A549 treated with RU486 at 1 μM for 4 hours (cell line): ENCODE data around the gene XCR1. TPM values are rescaled to one million over a fixed set of nuclear protein-coding genes. Genes with fewer than 3 reads are reported as not detected.

Experiments used
- total RNA-seq: library from RNA; stranded (reverse); fragments of 200-300 nt; extraction: Qiagen RNA extraction; gene quantifications from 5 replicates; pipeline ENCODE4 v1.2.3, GENCODE V29; 2022; ENCODE audit warnings: low read depth

Gene XCR1, protein sequence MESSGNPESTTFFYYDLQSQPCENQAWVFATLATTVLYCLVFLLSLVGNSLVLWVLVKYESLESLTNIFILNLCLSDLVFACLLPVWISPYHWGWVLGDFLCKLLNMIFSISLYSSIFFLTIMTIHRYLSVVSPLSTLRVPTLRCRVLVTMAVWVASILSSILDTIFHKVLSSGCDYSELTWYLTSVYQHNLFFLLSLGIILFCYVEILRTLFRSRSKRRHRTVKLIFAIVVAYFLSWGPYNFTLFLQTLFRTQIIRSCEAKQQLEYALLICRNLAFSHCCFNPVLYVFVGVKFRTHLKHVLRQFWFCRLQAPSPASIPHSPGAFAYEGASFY
- total RNA-seq = not detected in 5 replicates

DNA sequence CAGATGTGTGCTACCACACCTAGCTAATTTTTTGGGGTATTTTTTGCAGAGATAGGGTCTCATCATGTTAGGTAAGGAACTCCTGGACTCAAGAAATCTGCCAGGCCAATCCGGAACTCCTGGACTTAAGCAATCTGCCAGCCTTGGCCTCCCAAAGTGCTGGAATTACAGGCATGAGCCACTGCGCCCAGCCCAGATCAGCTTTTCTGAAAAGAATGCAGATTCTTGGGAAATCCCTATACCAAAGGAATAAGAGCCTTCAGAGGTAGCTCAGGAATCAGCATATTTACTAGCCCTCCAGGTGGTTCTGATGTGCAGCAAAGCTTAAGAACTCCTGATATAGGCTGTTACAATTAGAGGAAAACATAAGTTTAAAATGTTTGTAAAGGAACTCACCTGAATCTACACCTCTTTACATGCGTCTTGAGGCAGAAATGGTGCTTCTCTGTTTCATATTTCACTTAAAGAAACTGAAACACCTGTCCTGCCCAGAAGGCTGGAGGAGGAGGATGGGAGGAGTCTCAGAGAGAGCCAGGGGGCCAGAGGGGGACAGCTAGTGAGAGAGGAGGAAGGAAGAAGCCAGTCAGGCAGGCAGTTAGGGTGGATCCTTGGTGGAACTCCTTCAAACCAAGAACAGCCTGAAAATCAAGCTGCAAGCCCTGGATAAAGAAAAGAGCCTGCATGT is at the start of gene XCR1:
XCR1 (minus strand) TSS at position 463 of the 685 bp plus-strand sequence. CDS start 5,536 bp downstream, outside the sequence.

DNA sequence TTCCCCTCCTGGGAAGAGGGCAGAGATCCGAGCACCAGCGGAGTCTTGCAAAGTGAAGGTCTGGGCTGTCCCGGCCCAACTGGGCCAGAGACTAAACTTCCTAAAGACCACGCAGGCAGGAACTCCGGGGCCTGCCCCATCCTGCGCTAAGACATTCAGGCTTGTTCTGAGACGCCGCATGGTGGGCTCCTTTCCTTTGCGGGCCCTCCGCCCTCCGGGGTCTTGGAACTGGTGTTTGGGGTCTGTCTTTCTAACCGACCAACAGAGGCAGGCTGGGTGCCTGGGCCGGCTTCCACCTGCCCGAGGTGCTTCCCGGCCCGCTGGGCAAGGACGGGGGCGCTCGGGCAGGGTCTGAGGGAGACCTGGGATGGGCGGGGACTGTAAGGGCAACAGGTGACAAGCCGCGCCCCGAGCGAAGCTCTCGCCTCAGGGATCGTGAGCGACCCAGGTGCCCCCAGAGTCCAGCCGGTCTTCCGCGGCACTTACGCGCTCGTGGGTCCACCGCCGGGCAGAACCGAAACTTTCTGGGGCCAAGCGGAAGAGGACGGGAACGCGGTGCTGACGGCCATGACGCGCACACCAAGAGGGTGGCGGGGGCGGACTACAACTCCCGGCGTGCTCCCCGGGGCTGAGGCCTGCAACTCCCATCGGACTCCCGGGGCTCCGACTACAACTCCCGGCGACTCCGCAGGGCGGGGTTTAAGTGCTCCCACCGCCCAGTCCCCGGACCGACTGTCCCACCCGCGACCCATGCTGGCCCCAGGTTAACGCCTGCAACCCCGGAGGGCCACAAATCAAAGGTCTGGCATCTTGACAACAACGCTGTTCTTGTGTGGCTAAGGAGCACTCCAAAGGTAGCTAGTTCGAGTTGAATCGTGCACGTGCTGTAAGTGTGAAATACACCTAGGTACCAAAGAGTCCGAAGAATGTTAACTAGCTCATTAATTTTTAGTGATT is 31.8 kb downstream of the XCR1 start, which contains the start of gene FYCO1:
FYCO1 (minus strand) TSS at position 589 of the 957 bp plus-strand sequence. CDS start 10,914 bp downstream, outside the sequence.

Other genes with a start within 250 kb of the XCR1 start
- gene SLC6A20, start 230.9 kb downstream of the XCR1 start, total RNA-seq = 0.01 to 0.05 TPM (median 0.03 TPM) in 3 of 5 replicates, not detected in the others
- 15.4 to 20.1 TPM (median 16.9 TPM) in 5 replicates for gene LZTFL1, start 185.4 kb downstream of the XCR1 start, total RNA-seq
- gene CCR9, start 140.9 kb downstream of the XCR1 start, total RNA-seq = not detected in 5 replicates
- not detected in 5 replicates for gene CXCR6, start 84.0 kb downstream of the XCR1 start, total RNA-seq
- gene FYCO1, start 31.7 kb downstream of the XCR1 start, total RNA-seq = 4.5 to 5.9 TPM (median 5.3 TPM) in 5 replicates
- gene CCR1, start 180.8 kb upstream of the XCR1 start, total RNA-seq = 0.05 TPM in 1 of 5 replicates, not detected in the others
- gene CCR3, start 215.0 kb upstream of the XCR1 start, total RNA-seq = not detected in 5 replicates